G401 (cell line): Measurements from ENCODE around the gene SULT6B1. TPM values are rescaled to one million over a fixed set of nuclear protein-coding genes. Genes with fewer than 3 reads are reported as not detected.

Source experiments
- DNase-seq: peaks from one replicate; pipeline ENCODE4 v3.0.0-alpha.2; 2015; ENCODE audit warnings: low spot score
- in situ Hi-C: cut with HindIII; loops from 2 replicates; pipeline ENCODE4 v1.10.0; 2016; ENCODE audit warnings: low sequenced_read_pairs, mixed read lengths
- total RNA-seq: library from RNA; depleted of rRNA; stranded (reverse); fragments of >200 nt; shearing (Covaris generic); gene quantifications from 2 replicates; pipeline ENCODE4 v1.2.3, GENCODE V29; 2014; rRNA removed

Gene SULT6B1
- total RNA-seq, 1 experiment from 2014 or later, result not detected

- in situ Hi-C loops, result no loop called here
- DNase-seq, result peak; percentile 57
These were observed 32.2 kb downstream of the SULT6B1 start for GRCh38 chr2:37156071-37156856.

DNA sequence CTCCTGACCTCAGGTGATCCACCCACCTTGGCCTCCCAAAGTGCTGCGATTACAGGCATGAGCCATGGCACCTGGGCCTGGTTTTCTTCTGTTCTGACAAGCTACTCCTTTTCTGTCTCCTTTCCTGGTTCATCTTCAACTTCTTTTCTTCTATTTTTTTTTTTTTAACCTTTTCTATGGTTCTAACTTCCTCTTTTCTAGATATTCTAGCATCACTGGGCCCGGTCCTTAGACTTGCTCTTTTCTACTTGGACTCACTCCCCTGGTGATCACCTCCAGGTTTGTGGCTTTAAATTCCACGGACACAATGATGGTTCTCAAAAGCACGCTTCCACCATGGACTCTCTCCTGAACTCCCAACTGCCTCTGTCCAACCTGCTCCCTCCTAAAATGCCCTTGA, 33.7 kb downstream of the SULT6B1 start:
- DNase-seq, result no peak
- in situ Hi-C loops, result no loop called here

DNA sequence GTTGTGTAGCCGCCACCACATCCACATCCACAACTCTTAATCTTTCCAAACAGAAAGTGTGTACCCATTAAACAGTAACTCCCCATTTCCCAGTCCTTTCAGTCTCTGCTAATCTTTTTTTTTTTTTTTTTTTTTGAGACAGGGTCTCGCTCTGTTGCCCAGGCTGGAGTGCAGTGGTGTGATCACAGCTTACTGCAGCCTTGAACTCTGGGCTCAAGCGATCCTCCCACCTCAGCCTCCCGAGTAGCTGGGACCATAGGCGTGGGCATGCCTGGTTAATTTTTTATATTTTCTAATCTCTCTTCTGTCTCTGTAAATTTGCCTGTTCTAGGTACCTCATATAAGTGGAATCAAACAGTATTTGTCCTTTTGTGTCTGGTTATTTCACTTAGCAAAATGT, 35.2 kb downstream of the SULT6B1 start:
- in situ Hi-C loops, result no loop called here

DNA sequence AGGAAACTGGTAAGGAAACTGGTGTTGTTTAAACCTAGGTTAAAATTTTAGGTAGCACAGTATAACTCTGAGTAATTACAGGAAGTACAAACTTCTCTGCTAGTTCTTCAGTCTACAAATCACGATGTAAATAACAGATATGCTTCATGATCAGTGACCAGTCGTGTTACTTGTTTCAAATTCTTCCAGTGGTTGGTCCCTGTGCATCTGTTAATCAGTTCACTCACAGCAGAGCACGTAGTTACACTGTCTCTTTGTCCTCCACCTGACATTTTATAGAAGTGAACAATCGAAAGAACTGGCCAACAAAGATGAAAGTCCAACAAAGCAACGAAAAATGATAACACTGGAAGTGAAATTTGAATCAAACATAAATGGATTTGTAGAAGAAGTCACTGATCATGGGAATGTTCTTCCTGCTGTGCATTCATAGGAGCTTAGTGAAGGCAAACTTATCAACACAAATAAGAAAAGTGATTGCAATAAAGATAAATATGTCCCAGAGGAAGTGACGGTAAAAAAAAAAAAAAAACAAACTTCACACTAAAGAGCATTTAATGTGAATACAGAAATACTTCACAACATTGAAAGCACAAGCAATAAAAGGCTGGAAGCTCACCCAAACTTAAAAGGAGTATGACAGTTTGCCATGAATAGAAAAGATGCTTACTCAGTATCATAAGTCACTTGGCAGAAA, 38.7 kb downstream of the SULT6B1 start:
- in situ Hi-C loops, result no loop called here
- no peak for DNase-seq

More for the DNA sequence above, 35.2 kb downstream of the SULT6B1 start:
- DNase-seq, result no peak

DNA sequence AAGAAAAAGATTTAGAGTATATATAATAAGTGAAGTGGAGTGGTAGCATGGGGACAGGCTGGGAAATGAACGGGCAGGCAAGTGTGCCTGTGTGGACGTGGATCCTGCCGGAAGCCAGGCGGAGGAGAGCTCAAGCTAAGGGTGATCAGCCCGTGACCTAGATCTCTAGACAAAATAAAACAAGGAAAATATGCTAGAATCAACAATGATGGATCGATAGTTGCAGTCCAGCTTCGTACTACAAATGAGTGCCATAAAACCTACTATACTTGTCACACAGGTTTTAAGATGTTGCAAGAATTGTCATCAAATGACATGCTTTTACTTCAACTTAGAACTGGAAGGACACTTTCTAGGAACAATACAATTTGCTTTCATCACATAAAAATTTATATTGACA, 40.1 kb downstream of the SULT6B1 start:
- no peak for DNase-seq
- in situ Hi-C loops, result no loop called here

DNA sequence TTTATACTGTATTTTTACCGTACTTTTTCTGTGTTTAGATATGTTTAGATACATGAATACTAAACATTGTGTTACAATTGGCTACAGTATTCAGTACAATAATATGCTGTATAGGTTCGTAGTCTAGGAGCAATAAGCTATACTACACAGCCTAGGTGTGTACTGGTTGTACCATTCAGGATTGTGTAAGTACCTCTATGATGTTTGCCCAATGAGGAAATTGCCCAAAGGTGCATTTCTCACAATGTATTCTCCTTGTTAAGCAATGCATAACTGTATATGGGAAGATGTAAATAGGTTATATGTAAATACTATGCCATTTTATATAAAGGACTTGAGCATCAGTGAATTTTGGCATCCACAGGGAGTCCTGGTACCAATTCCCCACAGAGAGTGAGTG, 42.4 kb downstream of the SULT6B1 start:
- in situ Hi-C loops, result no loop called here
- no peak for DNase-seq

- no peak for DNase-seq
- in situ Hi-C loops, result no loop called here
These were observed 44.5 kb downstream of the SULT6B1 start for GRCh38 chr2:37143974-37144373.

DNA sequence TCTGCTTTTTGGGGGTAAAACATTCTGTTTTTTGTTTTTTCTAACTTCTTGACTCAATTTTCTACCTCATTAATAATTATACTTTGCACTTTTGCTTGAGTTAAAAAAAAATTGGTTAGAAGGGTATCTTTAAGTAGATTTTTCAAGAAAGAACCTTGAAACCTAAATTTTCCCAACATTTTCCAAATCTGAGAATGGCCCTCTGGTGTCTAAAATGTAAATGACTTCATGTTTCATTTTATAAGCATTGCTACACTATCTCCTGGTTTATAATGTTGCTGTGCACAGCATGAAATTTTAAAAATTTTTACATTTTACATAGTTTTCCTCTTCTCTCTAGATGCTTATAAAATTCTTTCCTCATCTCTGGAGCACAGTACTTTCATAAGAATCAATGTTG, 45.9 kb downstream of the SULT6B1 start:
- in situ Hi-C loops, result no loop called here
- DNase-seq, result no peak

GRCh38 chr2:37132914-37133313, 55.6 kb downstream of the SULT6B1 start:
- in situ Hi-C loops, result no loop called here
- no peak for DNase-seq

DNA sequence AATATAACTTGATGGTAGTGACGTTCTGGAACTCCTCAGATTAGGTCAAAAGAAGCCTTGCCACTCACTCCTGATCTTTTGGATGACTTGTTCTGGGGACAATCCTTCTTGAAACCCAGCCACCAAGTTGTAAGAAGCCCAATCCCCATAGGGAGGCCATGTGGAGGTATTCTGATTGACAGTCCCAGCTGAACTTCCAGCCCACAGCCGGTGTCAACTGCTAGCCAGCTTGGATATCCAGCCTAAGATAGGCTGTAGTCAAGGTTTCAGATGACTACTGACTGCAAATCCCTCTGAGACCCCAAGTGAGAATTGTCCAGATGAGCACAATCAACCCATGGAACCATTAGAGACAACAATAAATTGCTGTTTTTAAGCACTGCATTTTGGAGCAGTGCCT, 63.1 kb downstream of the SULT6B1 start:
- in situ Hi-C loops, result no loop called here
- no peak for DNase-seq

DNA sequence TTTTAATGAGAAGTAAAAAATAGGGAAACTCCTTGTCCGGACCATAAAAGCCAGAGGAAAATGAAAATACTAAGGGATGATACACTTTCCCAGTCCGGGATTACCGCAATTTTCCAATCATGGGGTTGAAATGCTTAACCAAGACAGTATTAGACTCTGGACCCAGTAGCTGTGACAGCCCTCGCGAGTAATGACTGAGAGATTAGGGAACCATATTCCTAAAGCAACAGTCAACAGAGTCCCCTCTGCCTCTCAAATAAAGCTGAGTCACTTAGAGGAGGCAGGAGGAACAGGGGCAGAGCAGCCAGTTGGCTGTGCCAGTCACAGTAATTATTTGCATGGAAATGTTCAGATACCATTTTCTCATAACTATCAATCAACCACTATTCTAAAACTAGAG, 69.3 kb downstream of the SULT6B1 start:
- no peak for DNase-seq
- in situ Hi-C loops, result no loop called here

Other genes starting within 250 kb of the SULT6B1 start
- 3.8 and 6.6 TPM in 2 replicates for gene STRN, start 222.1 kb downstream of the SULT6B1 start, total RNA-seq
- 7.9 and 8.2 TPM in 2 replicates for gene HEATR5B, start 104.3 kb downstream of the SULT6B1 start, total RNA-seq
- gene GPATCH11, start 104.2 kb downstream of the SULT6B1 start, total RNA-seq, result 3.1 and 3.8 TPM in 2 replicates
- 6.8 and 19.8 TPM in 2 replicates for gene EIF2AK2, start 31.7 kb downstream of the SULT6B1 start, total RNA-seq
- 15.9 and 18.5 TPM in 2 replicates for gene CEBPZOS, start 7.8 kb upstream of the SULT6B1 start, total RNA-seq
- gene CEBPZ, start 42.9 kb upstream of the SULT6B1 start, total RNA-seq, result 41.3 and 63.4 TPM in 2 replicates
- 29.3 and 29.4 TPM in 2 replicates for gene NDUFAF7, start 43.0 kb upstream of the SULT6B1 start, total RNA-seq
- 4.1 and 6.7 TPM in 2 replicates for gene PRKD3, start 136.2 kb upstream of the SULT6B1 start, total RNA-seq
- not detected in 2 replicates for gene QPCT, start 156.0 kb upstream of the SULT6B1 start, total RNA-seq